HUES64 (cell line): ENCODE measurements around the gene PHACTR4.
"Not testable (repeated sequence)": the region's sequence is repeated elsewhere in the genome, so short reads cannot be mapped to it uniquely, and the experiment has no call there.

Source experiments
- H3K27ac ChIP-seq: 2 replicates; pipeline ENCODE4 v1.7.0; 2013; ENCODE audit warnings: low read depth, low read length, inconsistent platforms
- H3K27me3 ChIP-seq: 2 replicates; pipeline ENCODE4 v1.6.1; 2013; ENCODE audit warnings: mild to moderate bottlenecking, low read length; ENCODE audit not compliant: insufficient read depth
- H3K36me3 ChIP-seq: 2 replicates; pipeline ENCODE4 v1.6.1; 2013; ENCODE audit warnings: mild to moderate bottlenecking, low read length; ENCODE audit not compliant: insufficient read depth
- H3K4me1 ChIP-seq: 2 replicates; pipeline ENCODE4 v1.6.1; 2013; ENCODE audit warnings: mild to moderate bottlenecking, low read length, moderate library complexity; ENCODE audit not compliant: insufficient read depth
- H3K4me3 ChIP-seq: 2 replicates; pipeline ENCODE4 v1.5.1; 2013; ENCODE audit warnings: mild to moderate bottlenecking, low read length, moderate library complexity
- H3K9ac ChIP-seq: 2 replicates; pipeline ENCODE4 v1.6.1; 2013; ENCODE audit warnings: mild to moderate bottlenecking, low read depth, low read length
- H3K9me3 ChIP-seq: 2 replicates; pipeline ENCODE4 v1.6.1; 2013; ENCODE audit warnings: low read depth, low read length; ENCODE audit not compliant: insufficient read depth
- WGBS: fragments of 150-250, 120-280 bp; methylation state at CpG from one replicate; pipeline ENCODE4 v1.1.7; 2013; ENCODE audit warnings: missing lambda C conversion rate; 5-methylcytosine and 5-hydroxymethylcytosine counted together

PHACTR4 gene

GRCh38 chr1:28525002-28525642 is 155.6 kb downstream of the PHACTR4 start:
- H3K4me1 ChIP-seq, H3K27ac ChIP-seq, H3K4me3 ChIP-seq, H3K27me3 ChIP-seq, H3K9me3 ChIP-seq, H3K9ac ChIP-seq: not testable (repeated sequence)
- H3K36me3 ChIP-seq = peaks cover 39% of the 10 kb centered on the region
- 91% methylated on average over 10 of the region's 10 CpGs for WGBS

- H3K27ac ChIP-seq = no peak overlapping the region
- no peak overlapping the region for H3K4me3 ChIP-seq
- WGBS = 93% methylated on average over 8 of the region's 9 CpGs
- H3K9ac ChIP-seq = no peak overlapping the region
- peaks cover 54% of the 10 kb centered on the region for H3K36me3 ChIP-seq
- H3K27me3 ChIP-seq = no peaks in the 10 kb centered on the region
- no peaks in the 10 kb centered on the region for H3K9me3 ChIP-seq
- H3K4me1 ChIP-seq = no peaks in the 10 kb centered on the region
These were observed 157.3 kb downstream of the PHACTR4 start for GRCh38 chr1:28526886-28527285.

DNA sequence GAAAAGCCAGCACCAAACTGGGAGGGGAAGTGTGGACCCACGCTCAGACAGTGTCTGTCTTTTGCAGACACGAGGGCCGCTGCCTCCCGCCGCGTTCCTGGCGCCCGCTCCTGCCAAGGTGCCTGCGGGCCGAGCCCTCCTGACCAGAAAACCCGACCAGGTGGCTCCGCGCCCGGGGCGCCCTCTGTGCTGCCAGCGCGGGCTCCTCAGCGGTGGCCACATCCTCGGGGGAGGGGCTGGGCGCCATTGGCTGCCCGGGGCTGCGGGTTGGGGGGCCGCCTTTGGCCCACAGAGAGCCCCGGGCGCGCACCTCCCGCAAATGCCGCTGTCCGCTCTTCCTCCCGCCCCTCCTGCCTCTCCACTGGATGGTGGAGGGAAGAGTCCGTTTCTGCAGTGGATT is 160.9 kb downstream of the PHACTR4 start:
- H3K4me1 ChIP-seq = no peaks in the 10 kb centered on the region
- no peaks in the 10 kb centered on the region for H3K27me3 ChIP-seq
- no peak overlapping the region for H3K9ac ChIP-seq
- H3K9me3 ChIP-seq = no peaks in the 10 kb centered on the region
- H3K4me3 ChIP-seq = no peak overlapping the region
- H3K36me3 ChIP-seq = peaks cover 57% of the 10 kb centered on the region
- 96% methylated on average over 31 of the region's 31 CpGs for WGBS
- H3K27ac ChIP-seq = no peak overlapping the region

DNA sequence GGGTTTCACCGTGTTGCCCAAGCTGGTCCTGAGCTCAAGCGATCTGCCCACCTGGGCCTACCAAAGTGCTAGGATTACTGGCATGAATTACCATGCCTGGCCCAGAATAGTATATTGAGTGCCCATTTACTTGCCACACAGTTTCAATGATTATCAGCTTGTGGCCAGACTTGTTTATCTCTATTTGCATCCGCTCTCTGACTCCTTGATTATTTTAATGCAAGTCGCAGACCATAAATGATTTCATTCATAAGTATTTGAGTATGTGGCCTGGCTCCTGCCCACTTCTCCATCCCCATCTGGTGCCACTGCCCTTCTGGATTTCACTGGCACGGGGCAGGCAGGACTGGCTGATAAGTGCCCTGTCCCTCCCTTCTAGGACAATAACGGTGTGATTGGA is 165.1 kb downstream of the PHACTR4 start:
- Histone ChIP-seq H3K36me3 (peaks cover 80% of the 10 kb centered on the region), H3K9me3 (no peaks in the 10 kb centered on the region)
- 98% methylated on average over 6 of the region's 6 CpGs for WGBS

DNA sequence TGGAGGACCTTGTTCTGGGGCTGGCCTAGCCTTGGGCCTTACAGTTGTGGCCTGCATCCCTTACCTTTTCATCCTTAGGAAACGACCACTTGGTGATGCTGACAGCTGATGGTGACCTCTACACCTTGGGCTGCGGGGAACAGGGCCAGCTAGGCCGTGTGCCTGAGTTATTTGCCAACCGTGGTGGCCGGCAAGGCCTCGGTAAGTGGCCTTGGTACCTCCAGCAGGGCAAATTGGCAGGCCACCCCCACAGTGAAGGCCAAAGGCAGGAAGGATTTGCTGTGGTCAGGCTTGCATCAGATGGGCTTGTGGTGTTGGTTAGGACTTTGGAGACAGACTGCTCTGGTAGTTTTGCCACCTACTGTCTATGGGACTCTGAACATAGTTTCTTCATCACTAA is 165.6 kb downstream of the PHACTR4 start:
- Histone ChIP-seq H3K27ac (no peak overlapping the region), H3K9ac (no peak overlapping the region), H3K36me3 (peaks cover 75% of the 10 kb centered on the region), H3K9me3 (no peaks in the 10 kb centered on the region), H3K27me3 (no peaks in the 10 kb centered on the region), H3K4me1 (no peaks in the 10 kb centered on the region), H3K4me3 (no peak overlapping the region)
- WGBS = 93% methylated on average over 6 of the region's 6 CpGs

More for the DNA sequence above, 165.1 kb downstream of the PHACTR4 start:
- Histone ChIP-seq H3K4me1 (no peaks in the 10 kb centered on the region), H3K27me3 (no peaks in the 10 kb centered on the region), H3K4me3 (no peak overlapping the region), H3K27ac (no peak overlapping the region), H3K9ac (no peak overlapping the region)

DNA sequence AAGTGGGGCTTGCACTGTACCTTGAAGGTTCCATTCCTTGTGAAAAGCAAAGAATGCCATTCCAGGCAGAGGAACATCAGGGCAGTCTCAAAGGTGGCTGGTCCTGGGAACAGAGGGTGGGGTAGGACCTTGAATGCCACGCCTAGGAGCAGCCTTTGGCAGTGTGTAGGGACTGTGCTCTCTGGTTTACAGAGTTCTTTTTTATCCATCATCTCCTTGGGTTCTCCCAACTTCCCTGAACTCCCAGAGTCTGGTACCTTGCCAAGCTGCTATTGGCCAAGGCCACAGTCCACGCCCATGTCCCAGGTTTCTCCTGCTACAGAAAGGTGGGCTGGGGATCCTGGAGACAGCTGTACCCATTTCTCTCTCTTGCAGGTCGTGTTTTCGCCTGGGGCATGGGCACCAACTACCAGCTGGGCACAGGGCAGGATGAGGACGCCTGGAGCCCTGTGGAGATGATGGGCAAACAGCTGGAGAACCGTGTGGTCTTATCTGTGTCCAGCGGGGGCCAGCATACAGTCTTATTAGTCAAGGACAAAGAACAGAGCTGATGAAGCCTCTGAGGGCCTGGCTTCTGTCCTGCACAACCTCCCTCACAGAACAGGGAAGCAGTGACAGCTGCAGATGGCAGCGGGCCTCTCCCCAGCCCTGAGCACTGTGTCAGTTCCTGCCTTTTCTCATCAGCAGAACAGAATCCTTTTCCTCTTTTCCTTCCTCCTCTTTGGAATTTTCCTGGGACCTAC is 168.1 kb downstream of the PHACTR4 start:
- Histone ChIP-seq H3K4me3 (no peak overlapping the region), H3K27ac (no peak overlapping the region), H3K4me1 (no peaks in the 10 kb centered on the region), H3K36me3 (peaks cover 51% of the 10 kb centered on the region), H3K9me3 (no peaks in the 10 kb centered on the region), H3K27me3 (no peaks in the 10 kb centered on the region), H3K9ac (no peak overlapping the region)
- WGBS = 91% methylated on average over 8 of the region's 8 CpGs

GRCh38 chr1:28538286-28538685 is 168.7 kb downstream of the PHACTR4 start:
- no peak overlapping the region for H3K9ac ChIP-seq
- H3K27me3 ChIP-seq = no peaks in the 10 kb centered on the region
- H3K4me1 ChIP-seq = no peaks in the 10 kb centered on the region
- H3K4me3 ChIP-seq = no peak overlapping the region
- H3K9me3 ChIP-seq = no peaks in the 10 kb centered on the region
- WGBS = 97% methylated on average over 6 of the region's 6 CpGs
- no peak overlapping the region for H3K27ac ChIP-seq
- peaks cover 49% of the 10 kb centered on the region for H3K36me3 ChIP-seq

- no peaks in the 10 kb centered on the region for H3K4me1 ChIP-seq
- H3K9ac ChIP-seq = no peak overlapping the region; the same call in 1 of the 2 replicates
- H3K27ac ChIP-seq = no peak overlapping the region
- H3K36me3 ChIP-seq = peaks cover 36% of the 10 kb centered on the region
- no peaks in the 10 kb centered on the region for H3K9me3 ChIP-seq
- WGBS = 91% methylated on average over 7 of the region's 7 CpGs
- no peak overlapping the region for H3K4me3 ChIP-seq
- H3K27me3 ChIP-seq = no peaks in the 10 kb centered on the region
These were observed 171.1 kb downstream of the PHACTR4 start for GRCh38 chr1:28540651-28541050.

DNA sequence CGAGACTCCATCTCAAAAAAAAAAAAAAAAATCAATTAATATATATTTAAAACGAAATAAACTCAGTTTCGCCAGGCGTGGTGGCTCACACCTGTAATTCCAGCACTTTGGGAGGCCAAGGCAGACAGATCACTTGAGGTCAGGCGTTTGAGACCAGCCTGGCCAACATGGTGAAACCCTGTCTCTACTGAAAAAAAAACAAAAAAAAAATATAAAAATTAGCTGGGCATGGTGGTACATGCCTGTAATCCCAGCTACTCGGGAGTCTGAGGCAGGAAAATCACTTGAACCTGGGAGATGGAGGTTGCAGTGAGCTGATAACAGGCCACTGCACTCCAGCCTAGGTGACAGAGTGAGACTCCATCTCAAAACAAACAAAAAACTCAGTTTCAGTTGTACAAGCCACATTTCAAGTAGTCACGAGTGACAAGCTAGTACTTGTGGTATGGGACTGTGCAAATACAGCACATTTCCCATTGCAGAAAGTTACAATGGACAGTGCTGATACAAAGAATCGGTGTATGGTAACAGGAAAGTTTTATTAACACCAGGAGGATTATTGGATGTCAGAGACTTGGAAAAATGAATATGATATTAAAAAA is 172.0 kb downstream of the PHACTR4 start:
- not testable (repeated sequence) for H3K9ac ChIP-seq, H3K27ac ChIP-seq, H3K27me3 ChIP-seq, H3K4me1 ChIP-seq, H3K4me3 ChIP-seq, H3K9me3 ChIP-seq
- H3K36me3 ChIP-seq = peaks cover 28% of the 10 kb centered on the region
- 95% methylated on average over 7 of the region's 8 CpGs for WGBS

DNA sequence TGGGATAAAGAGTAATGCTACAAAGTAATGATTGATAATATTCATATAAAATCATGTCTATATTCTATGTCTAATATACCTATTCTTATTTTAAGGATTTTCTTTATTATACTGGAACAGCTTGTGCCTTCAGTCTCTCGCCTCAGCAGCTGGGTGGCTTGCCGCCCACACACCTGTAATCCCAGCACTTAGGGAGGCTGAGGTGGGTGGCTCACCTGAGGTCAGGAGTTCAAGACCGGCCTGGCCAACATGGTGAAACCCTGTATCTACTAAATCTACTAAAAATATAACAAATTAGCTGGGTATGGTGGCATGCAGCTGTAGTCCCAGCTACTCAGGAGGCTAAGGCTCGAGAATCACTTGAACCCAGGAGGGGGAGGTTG is 175.7 kb downstream of the PHACTR4 start:
- over 99% methylated on average over 4 of the region's 4 CpGs for WGBS
- Histone ChIP-seq H3K9ac (no peak overlapping the region), H3K9me3 (no peaks in the 10 kb centered on the region), H3K4me1 (no peaks in the 10 kb centered on the region), H3K27ac (no peak overlapping the region), H3K4me3 (no peak overlapping the region), H3K27me3 (no peaks in the 10 kb centered on the region), H3K36me3 (no peaks in the 10 kb centered on the region)

DNA sequence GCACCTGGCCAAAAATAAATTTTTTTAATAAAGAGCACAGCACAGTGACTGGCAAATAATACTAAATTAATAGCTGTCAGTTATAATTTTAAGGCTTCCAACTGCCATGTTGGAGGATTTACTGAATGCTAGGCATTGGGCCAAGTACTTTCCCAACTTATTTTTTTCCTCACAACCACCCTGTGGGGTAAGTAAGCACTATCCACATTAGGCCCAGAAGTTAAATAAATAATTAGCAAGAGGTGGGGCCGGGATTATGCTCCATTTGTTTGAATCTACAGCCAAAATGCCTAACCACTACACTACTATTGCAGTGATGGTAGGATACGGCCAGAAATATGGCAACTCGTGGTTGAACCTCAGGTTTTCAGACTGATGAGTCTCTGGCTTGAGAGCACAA is 178.8 kb downstream of the PHACTR4 start:
- H3K27ac ChIP-seq = no peak overlapping the region
- 88% methylated on average over 3 of the region's 3 CpGs for WGBS
- no peaks in the 10 kb centered on the region for H3K9me3 ChIP-seq
- H3K4me1 ChIP-seq = 0 out of 2 replicates have a peak, but pooled peaks cover 5% of the 10 kb centered on the region
- no peaks in the 10 kb centered on the region for H3K27me3 ChIP-seq
- H3K4me3 ChIP-seq = no peak overlapping the region
- no peak overlapping the region for H3K9ac ChIP-seq
- H3K36me3 ChIP-seq = no peaks in the 10 kb centered on the region
